Astrocyte (in vitro differentiated cells and primary cell): ENCODE data around the gene SMPDL3A.

ENCODE experiments used
- CTCF ChIP-seq: IDR thresholded peaks from 2 replicates; pipeline ENCODE4 v1.5.1; 2011; ENCODE audit warnings: low read depth, mild to moderate bottlenecking, inconsistent platforms, low read length, moderate library complexity; ENCODE audit not compliant: insufficient read depth
- EZH2 ChIP-seq: IDR thresholded peaks from 2 replicates; pipeline ENCODE4 v1.6.1; 2012; ENCODE audit warnings: mild to moderate bottlenecking, low read length, inconsistent platforms; ENCODE audit not compliant: insufficient read depth

GRCh38 chr6:122766256-122766655, 22.8 kb upstream of the SMPDL3A start:
- TF ChIP-seq CTCF (no peak), EZH2 (no peak)
